ENCODE measurements around the gene CNKSR2.

Gene CNKSR2

GRCh38 chrX:21374163-21374993 is at the start of gene CNKSR2:
TSS of gene CNKSR2 (plus strand) at chrX:21374418. CDS start at chrX:21374898, 480 bp downstream.
- peak; percentile 79 for DNase-seq

DNA sequence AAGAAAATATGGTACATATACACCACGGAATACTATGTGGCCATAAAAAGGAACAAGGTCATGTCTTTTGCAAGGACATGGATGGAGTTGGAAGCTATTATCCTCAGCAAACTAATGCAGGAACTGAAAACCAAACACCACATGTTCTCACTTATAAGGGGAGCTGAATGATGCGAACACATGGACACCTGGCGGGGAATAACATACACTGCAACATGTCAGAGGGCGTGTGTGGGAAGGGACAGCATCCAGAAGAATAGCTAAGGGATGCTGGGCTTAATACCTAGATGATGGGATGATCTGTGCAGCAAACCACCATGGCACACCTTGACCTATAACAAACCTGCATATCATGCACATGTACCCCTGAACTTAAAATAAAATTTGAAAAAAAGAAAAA is 19.5 kb upstream of the CNKSR2 start:
- no peak for DNase-seq

- no peak for DNase-seq
Observed at GRCh38 chrX:21355831-21356230, 18.4 kb upstream of the CNKSR2 start.

GRCh38 chrX:21369613-21370012 is 4.6 kb upstream of the CNKSR2 start:
- no peak for DNase-seq

DNA sequence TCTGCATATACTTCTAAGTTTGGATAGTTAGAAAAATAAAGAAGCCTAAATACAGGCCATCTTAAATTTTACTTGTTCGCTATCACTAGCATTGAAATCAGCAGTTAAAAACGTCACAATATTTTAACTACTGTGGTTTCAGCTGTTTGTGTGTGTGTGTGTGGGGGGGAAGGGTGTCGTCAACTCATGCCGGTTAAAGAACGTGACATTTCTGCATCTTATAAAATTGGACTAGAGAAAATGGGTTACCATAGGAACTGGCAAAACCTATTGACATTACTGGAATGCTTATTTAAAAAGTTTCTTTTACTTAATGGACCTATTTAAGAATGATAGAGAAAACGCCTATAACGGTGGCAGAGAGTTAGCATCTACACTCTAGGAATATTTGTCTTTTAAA is 1.2 kb upstream of the CNKSR2 start:
- DNase-seq: no peak

GRCh38 chrX:21373637-21374162 is 518 bp upstream of the CNKSR2 start:
- no peak for DNase-seq

GRCh38 chrX:21374994-21375707 is 933 bp downstream of the CNKSR2 start:
- no peak for DNase-seq

DNA sequence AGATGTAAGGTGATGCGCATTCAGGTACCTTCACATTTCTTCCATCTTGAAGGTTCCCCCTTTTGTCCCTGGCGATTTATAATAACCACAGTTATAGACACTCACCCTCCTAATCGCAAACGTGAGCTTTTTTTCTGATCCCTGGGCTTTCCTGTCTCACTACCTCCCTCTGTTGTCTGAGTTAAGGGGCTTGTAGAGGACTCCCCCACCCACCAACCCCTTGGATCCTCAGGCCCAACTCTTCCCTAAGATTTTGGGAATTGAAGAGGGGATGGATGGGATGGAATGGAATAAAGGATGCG is 1.4 kb downstream of the CNKSR2 start:
- DNase-seq: no peak

DNA sequence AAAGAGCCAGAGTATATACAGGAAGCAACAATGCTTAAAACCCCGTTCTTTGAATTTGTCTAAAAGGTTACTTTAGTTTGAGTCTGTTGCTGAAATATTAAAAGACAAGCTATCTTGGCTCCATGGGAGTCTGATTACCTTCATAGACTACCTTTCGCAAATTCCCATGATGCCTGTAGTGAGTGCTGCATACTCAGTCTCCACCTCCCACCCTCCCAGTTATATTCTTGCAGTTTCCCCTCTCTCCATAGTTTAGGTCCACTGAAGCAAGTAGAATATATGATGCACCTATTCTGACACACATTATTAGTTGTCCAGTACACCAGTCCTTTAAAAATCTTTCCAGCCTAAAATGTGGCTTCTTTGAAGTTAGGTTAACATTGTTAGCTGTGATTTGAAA is 2.4 kb downstream of the CNKSR2 start:
- DNase-seq: no peak

- no peak for DNase-seq
Observed at GRCh38 chrX:21379991-21380390, 5.8 kb downstream of the CNKSR2 start.

DNA sequence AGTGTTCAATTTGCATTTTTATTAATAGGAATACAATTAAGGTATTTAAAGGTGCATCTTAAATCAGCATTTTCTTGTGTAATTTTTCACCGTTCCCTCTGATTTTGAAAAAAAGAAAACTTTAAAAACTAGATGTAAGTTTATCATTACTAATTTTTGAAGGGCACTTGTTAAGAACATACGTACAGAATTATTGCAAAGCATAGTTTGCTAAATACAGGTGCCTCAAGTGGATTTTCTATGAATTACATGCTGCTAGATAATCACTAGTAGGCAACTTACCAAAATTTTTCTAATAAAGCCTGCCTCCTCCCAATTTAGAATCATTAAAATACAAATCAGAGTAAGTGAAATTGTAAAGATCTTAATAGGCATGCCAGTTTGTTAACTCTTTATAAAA is 8.5 kb downstream of the CNKSR2 start:
- no peak for DNase-seq

DNA sequence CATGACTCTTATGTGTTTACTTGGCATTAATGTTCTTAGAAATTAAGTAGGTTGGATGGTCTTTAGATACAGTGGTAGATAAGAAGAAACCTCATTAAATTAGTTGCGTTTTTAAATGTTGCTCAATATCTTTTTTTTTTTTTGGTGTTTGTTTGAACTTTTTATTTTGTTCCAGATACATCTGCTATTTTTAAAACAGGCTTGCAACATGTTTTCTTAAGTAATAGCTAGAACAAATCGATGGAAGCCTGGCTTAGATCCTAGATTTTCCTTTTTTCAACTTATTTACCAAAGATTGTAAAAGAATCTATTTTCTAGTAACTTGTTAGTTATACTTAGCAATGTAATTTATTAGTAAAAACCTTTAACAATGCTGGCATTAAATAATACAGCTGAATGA is 9.3 kb downstream of the CNKSR2 start:
- no peak for DNase-seq

GRCh38 chrX:21384178-21384577 is 10.0 kb downstream of the CNKSR2 start:
- DNase-seq: no peak

DNA sequence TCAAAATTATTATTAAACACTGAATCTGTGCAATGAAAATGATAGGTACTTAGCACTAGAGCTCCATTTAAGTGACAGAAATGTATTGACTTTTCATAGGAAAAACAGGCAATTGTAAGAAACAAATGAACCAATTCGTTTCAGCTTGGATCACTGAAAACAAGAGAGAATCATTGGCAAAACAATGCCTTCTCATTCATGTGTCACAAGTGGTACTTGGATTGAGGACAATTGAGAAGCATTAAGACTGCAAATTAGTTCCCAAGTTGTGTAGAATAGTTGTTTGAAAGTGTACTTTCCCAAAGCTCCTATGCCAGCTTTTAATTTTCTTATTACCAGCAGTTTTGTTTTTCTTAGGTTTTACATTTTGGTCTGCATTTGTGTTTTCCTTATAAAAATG is 20.6 kb downstream of the CNKSR2 start:
- DNase-seq: no peak

GRCh38 chrX:21398426-21398825 is 24.2 kb downstream of the CNKSR2 start:
- DNase-seq: no peak

DNA sequence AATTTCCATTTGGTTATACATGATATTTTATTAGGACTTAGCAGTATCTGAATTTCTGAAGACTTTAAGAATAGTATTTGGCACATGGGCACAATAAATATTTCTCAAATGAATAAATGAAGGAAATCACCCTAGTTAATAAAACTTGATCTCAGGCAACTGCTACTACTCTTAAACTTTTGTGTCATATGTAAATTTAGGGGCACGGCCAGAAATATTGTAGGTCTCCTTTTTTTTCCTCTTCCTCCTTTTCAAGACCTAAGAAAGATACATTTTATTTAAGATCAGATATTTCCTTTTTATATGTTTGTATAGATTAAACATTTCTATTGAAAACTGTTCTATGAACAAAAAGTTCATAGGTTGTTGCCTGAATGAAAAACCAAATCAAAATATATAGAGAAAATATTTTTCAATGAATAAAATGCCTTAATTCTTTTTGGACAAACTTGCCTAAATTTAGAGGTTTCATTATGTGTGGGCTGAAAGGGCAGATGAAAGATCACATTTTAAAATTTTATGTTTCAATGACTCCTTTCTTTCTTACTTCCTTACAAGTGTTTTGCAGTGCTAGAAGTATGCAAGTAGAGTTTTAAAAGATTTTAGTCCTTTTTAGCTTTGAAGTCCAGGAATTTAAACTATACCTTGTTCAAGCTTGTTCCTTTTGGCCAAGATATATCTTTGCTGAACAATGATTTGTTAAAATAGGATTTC is 26.3 kb downstream of the CNKSR2 start:
- DNase-seq: no peak

- DNase-seq: peak; percentile 50
Observed at GRCh38 chrX:21408307-21408706, 34.1 kb downstream of the CNKSR2 start.

GRCh38 chrX:21408788-21409187 is 34.6 kb downstream of the CNKSR2 start:
- no peak for DNase-seq

- DNase-seq: no peak
Observed at GRCh38 chrX:21412029-21412428, 37.8 kb downstream of the CNKSR2 start.

DNA sequence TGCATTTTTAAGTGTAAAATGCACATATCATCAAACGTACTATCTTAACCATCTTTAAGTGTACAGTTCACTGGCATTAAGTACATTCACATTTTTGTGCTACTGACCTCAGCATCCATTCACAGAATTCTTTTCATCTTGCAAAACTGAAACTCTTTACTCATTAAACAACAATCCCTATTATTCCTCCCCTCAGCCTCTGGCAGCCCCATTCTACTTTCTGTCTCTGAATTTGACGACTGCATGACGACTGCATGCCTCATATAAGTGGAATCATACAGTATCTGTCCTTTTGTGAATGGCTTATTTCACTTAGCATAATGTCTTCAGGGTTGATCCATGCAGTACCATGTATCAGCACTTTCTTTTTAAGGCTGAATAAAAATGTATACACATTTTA is 38.7 kb downstream of the CNKSR2 start:
- DNase-seq: no peak

GRCh38 chrX:21427086-21427485 is 52.9 kb downstream of the CNKSR2 start:
- no peak for DNase-seq

DNA sequence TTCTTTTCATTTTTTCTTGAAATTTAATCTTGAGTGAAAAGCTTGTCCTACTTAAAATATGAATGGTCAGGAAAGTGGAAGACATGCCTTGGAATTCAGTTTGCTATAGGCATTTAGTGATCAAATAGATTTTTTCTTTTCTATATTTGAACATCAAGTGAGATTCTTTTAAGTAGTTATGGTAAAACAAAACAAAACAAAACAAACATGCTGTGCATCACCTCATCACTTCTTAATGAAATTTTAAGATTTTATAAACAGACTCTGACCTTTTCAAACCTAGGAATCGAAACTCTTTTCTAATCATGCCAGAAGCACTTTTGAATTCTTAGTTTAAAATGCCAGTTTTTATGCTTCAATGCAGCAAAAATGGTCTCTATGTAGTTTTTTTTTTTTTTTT is 62.8 kb downstream of the CNKSR2 start:
- DNase-seq: no peak

DNA sequence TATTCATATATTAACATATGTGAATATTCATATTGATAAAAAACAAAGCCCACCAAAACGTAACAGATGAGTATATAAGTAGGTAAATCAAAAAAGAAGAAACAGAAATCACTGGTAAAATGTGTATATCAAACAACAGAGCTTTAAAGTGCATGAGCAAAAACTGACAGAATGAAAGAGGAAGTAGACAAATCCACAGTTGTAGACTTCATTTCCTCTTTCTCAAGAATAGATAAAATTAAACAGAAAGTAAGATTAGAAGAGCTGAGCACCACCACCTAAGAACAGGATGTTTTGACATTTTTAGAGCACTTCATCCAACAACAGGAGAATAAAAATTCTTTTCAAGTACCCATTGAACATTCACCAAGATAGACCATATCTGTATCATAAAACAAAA is 64.6 kb downstream of the CNKSR2 start:
- no peak for DNase-seq

DNA sequence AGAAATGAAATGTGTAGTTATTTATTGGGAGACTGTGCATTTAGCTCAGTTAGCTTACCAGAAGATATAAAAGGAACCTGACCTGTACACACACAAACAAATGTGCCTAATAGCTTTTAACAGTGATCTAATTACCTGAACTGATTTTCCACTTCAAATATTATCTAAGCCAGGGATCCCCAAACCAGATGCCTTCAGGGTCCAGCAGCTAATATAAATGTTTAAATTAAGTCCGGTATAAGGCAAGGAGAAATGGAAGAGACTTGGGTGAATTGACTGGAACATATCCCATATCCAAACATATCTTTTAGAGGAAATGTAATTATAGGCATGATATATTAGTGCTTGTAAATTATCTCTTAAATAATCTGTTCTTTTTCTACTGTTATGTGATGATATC is 66.7 kb downstream of the CNKSR2 start:
- no peak for DNase-seq

Data from NCI-H1417 treated with DMSO at 0.1 percent for 48 hours (cell line).